Right lobe of liver (tissue), 6 donors: ENCODE results near the gene AKT3. TPM values are rescaled to one million over a fixed set of nuclear protein-coding genes. Genes with fewer than 3 reads are reported as not detected.

Experiments
- ATAC-seq, 4 donors: fragments of 200-7000 bp; cut with Tn5 transposase; one replicate each; pipeline ENCODE4 v1.9.1; 2020; ENCODE audit warnings: mild to moderate bottlenecking in 4 of 4, moderate library complexity in 4 of 4
- DNase-seq, 3 donors: peaks; one replicate each; pipeline ENCODE4 v3.0.0-alpha.2; 2020
- H3K27ac ChIP-seq, 3 donors: fragments of 200-600 bp; one replicate each; pipeline ENCODE4 v1.8.0; 2022
- H3K27me3 ChIP-seq, 2 donors: fragments of 200-600 bp; one replicate each; pipeline ENCODE4 v1.8.0; 2022
- H3K36me3 ChIP-seq, 4 donors: fragments of 200-600 bp; sonication (generic) in 1 of 4; one replicate each; pipeline versions ENCODE4 v1.5.1 to v1.8.0; 2017 to 2022; ENCODE audit warnings: control low read depth in 1 of 4
- H3K4me1 ChIP-seq, 4 donors: fragments of 200-600 bp; sonication (generic) in 1 of 4; one replicate each; pipeline versions ENCODE4 v1.5.1 to v1.8.0; 2017 to 2022; ENCODE audit warnings: control low read depth in 1 of 4
- H3K4me3 ChIP-seq, 3 donors: fragments of 200-600 bp; one replicate each; pipeline ENCODE4 v1.8.0; 2022
- H3K9me3 ChIP-seq, 4 donors: fragments of 200-600 bp; sonication (generic) in 1 of 4; one replicate each; pipeline versions ENCODE4 v1.5.1 to v1.8.0; 2017 to 2022; ENCODE audit warnings: control low read depth in 1 of 4
- POLR2A ChIP-seq: fragments of 450-650 bp; IDR thresholded peaks from one replicate; pipeline ENCODE4 v1.6.1; 2017; ENCODE audit warnings: antibody characterized with exemption, mild to moderate bottlenecking
- WGBS: methylation state at CpG from one replicate; pipeline ENCODE4 v1.1.6; 2018; ENCODE audit warnings: low coverage, low lambda C conversion rate; ENCODE audit not compliant: insufficient coverage; ENCODE audit errors: missing lambda C conversion rate; 5-methylcytosine and 5-hydroxymethylcytosine counted together
- intact Hi-C, 2 donors: fragments of 100-400 bp; cut with DNase I; formaldehyde crosslinking; loops; one replicate each; pipeline versions ENCODE4 v1.11.2 to v1.14.1; 2022
- total RNA-seq, 6 experiments: library from RNA; depleted of rRNA in 2 of 6; stranded (reverse); fragments of >200 nt in 2 of 6; fragmentation: NEBNext Ultra II Directional in 3 of 6; extraction: Animal tissue kit (Norgen Biotek cat#: 25700) in 3 of 6; gene quantifications; one replicate each; pipeline versions ENCODE4 v1.1.0 to v1.2.4, GENCODE V29; 2016 to 2023
- TF ChIP-seq, protein P1 (sequence below), 4 donors: fragments of 200-600 bp in 3 of 4; fragments of 450-650 bp in 1 of 4; IDR thresholded peaks; one replicate each; pipeline versions ENCODE4 v1.5.1 to v1.8.0; 2016 to 2022; ENCODE audit warnings: antibody characterized with exemption in 4 of 4, mild to moderate bottlenecking in 2 of 4
- donor health status: DM: no; HTN: yes; CAD: no.
- donor health status: DM: no; HTN: no; CAD: no.
- donor health status: DM: no; HTN: no; CAD: no.
- donor health status: DM: no; HTN: yes; CAD: no.
- donor health status: DM: no; HTN: yes; CAD: no.

AKT3 gene
- total RNA-seq, 6 experiments from 2014 or later: 4.9 to 9.6 (median 6.8) TPM

DNA sequence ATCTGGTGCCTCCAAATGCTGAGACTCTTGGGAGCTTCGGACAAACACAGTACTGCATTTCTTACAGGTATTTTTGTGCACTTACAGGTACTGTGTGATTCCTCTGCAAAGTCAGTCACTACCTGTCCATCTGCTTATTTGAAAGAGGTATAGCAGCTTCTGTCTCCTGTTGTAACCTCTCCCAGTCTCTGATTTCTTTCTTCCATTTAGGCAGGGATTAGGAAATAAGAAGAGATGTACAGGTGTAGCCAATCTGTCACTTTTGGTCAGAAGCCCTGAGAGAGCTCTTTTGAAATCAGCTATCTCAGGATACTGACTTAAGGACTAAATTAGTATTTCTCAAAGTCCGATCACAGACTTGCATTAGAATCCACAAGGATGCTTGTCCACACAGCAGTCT, 54.0 kb downstream of the AKT3 start:
- no peaks in the 10 kb centered on the region for H3K36me3 ChIP-seq
- H3K27me3 ChIP-seq: no peaks in the 10 kb centered on the region
- H3K4me1 ChIP-seq: no peaks in the 10 kb centered on the region
- ATAC-seq (no peak), DNase-seq (no peak)
- intact Hi-C loops: no loop called here
- WGBS: 57% methylated on average over 2 of the region's 2 CpGs
- H3K9me3 ChIP-seq: no peaks in the 10 kb centered on the region
- no peak for TF ChIP-seq POLR2A
- TF ChIP-seq, protein P1, sequence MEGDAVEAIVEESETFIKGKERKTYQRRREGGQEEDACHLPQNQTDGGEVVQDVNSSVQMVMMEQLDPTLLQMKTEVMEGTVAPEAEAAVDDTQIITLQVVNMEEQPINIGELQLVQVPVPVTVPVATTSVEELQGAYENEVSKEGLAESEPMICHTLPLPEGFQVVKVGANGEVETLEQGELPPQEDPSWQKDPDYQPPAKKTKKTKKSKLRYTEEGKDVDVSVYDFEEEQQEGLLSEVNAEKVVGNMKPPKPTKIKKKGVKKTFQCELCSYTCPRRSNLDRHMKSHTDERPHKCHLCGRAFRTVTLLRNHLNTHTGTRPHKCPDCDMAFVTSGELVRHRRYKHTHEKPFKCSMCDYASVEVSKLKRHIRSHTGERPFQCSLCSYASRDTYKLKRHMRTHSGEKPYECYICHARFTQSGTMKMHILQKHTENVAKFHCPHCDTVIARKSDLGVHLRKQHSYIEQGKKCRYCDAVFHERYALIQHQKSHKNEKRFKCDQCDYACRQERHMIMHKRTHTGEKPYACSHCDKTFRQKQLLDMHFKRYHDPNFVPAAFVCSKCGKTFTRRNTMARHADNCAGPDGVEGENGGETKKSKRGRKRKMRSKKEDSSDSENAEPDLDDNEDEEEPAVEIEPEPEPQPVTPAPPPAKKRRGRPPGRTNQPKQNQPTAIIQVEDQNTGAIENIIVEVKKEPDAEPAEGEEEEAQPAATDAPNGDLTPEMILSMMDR (IDR thresholded peaks at IDR 0.05): no peak
- H3K27ac ChIP-seq: no peak overlapping the region
- H3K4me3 ChIP-seq: no peak overlapping the region

DNA sequence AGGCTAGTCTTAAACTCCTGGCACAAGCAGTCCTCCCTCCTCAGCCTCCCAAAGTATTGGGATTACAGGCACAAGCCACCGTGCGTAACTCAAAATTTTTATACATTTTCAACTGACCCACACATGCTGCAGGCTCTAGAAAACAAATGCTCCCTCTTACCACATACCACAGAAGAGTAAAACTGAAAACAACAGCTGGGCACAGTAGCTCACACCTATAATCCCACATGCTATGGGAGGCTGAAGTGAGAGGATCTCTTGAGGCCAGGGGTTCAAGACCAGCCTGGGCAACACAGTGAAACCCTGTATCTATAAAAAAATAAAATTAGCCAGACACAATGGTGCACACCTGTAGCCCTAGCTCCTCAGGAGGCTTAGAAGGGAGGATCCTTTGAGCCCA, 56.7 kb downstream of the AKT3 start:
- ATAC-seq (no peak), DNase-seq (no peak)
- Histone ChIP-seq H3K4me1 (no peaks in the 10 kb centered on the region), H3K36me3 (no peaks in the 10 kb centered on the region), H3K27ac (no peak overlapping the region), H3K9me3 (no peaks in the 10 kb centered on the region), H3K4me3 (no peak overlapping the region), H3K27me3 (no peaks in the 10 kb centered on the region)
- TF ChIP-seq, protein P1 (IDR thresholded peaks at IDR 0.05): no peak
- TF ChIP-seq POLR2A: no peak
- 74% methylated on average over 2 of the region's 2 CpGs for WGBS
- intact Hi-C loops: no loop called here

DNA sequence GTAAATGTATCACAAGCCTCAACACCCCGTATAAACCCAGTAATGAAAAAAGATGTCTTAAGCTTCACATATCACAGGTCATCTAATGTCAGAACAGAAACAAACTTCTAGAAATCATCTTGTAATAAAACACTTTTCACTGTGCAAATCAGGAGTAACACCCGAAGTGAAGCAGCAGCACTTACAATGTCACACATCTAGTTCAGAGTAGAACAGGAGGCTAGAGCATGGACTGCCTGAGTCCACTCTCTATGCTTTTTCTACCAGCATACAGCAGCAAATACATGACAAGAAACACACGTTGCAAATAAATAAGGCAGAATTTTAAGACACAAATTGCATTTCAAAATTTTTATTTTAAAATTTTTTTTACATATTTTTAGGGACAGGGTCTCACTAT, 57.2 kb downstream of the AKT3 start:
- intact Hi-C loops: no loop called here
- Histone ChIP-seq H3K4me1 (no peaks in the 10 kb centered on the region), H3K36me3 (no peaks in the 10 kb centered on the region), H3K27me3 (no peaks in the 10 kb centered on the region), H3K9me3 (no peaks in the 10 kb centered on the region), H3K4me3 (no peak overlapping the region), H3K27ac (no peak overlapping the region)
- TF ChIP-seq, protein P1 (IDR thresholded peaks at IDR 0.05): no peak
- no peak for TF ChIP-seq POLR2A
- WGBS: 35% methylated on average over 3 of the region's 3 CpGs
- no peak for DNase-seq
- no peak for ATAC-seq

DNA sequence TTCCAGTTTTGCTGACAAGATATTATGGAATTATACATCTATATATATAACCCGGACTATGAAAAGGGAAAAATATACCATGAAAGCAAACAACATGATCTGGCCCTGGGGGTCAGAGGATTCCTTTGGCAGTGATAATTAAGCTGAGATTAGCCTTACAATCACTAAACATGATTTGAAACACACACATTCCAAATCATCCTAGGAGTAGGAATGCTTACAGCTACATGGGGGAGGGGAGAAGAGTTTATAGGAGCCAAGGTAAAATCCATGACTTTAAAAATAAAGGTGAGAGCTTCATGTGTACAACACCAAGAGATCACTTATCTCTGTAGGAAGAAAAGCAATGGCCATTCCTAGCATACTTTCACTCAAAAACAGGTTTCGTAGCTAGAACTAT, 57.6 kb downstream of the AKT3 start:
- H3K4me3 ChIP-seq: no peak overlapping the region
- 58% methylated on average over 2 of the region's 2 CpGs for WGBS
- H3K9me3 ChIP-seq: no peaks in the 10 kb centered on the region
- TF ChIP-seq, protein P1 (IDR thresholded peaks at IDR 0.05): no peak
- TF ChIP-seq POLR2A: no peak
- H3K36me3 ChIP-seq: no peaks in the 10 kb centered on the region
- DNase-seq (no peak), ATAC-seq (no peak)
- no peak overlapping the region for H3K27ac ChIP-seq
- no peaks in the 10 kb centered on the region for H3K4me1 ChIP-seq
- intact Hi-C loops: no loop called here
- H3K27me3 ChIP-seq: no peaks in the 10 kb centered on the region
